ENCODE results near the gene COPS7B. TPM values are rescaled to one million over a fixed set of nuclear protein-coding genes. Genes with fewer than 3 reads are reported as not detected.

Gene COPS7B
- total RNA-seq, 5 donors from 2014 or later (not counting 1 experiment from before 2014, with no cell fraction given) = 39.8 to 53.1 (median 49.7) TPM

GRCh38 chr2:231800493-231801091 is 14.3 kb downstream of the COPS7B start:
- H3K27me3 Mint-ChIP-seq = no peaks in the 10 kb centered on the region
- no peak overlapping the region for H3K4me3 ChIP-seq (ENCODE audit: control insufficient read depth in 1 of 2, extremely low read depth in 1 of 2, low read length in 1 of 2)
- no peaks in the 10 kb centered on the region for H3K4me1 ChIP-seq (ENCODE audit: control insufficient read depth in 1 of 2, extremely low read depth in 1 of 2, insufficient read depth in 2 of 2, low read length in 2 of 2)
- no peaks in the 10 kb centered on the region for H3K27me3 ChIP-seq (replicated peaks in 1 of 2; ENCODE audit: control insufficient read depth in 2 of 2, extremely low read depth in 1 of 2, insufficient read depth in 2 of 2, low read length in 1 of 2)
- ChIA-PET POLR2A (interaction anchor here in 1 of 2 donors (0.5 kb wide), 1 partner anchor 176 kb away, joined by 3 read pairs; no protein-coding TSS in a partner anchor), CTCF (interaction anchor here in 1 of 2 donors (0.7 to 1.5 kb wide), 3 partner anchors 15 to 73 kb away, joined by 3 read pairs; no protein-coding TSS in a partner anchor)
- no peaks in the 10 kb centered on the region for H3K9me3 ChIP-seq
- peaks cover 2 to 20% (median 4%) of the 10 kb centered on the region in 3 donors for H3K4me1 Mint-ChIP-seq
- DNase-seq = peak in 20 of 35 experiments; percentile 10 to 41 (median 30)
- peaks cover 62% of the 10 kb centered on the region for H3K36me3 Mint-ChIP-seq
- H3K4me3 Mint-ChIP-seq = no peak overlapping the region
- ATAC-seq (replicated peaks in 1 of 4) = no peak
- H3K36me3 ChIP-seq (ENCODE audit: control insufficient read depth in 2 of 2, extremely low read depth in 1 of 2, insufficient read depth in 1 of 2, low read length in 1 of 2) = peaks cover 19 to 84% of the 10 kb centered on the region in 2 donors
- WGBS (ENCODE audit: insufficient coverage) = no CpG with 5 or more reads among the region's 6 CpGs
- H3K27ac Mint-ChIP-seq = no peak overlapping the region
- H3K27ac ChIP-seq (ENCODE audit: low read length) = no peak overlapping the region
- no peaks in the 10 kb centered on the region for H3K9me3 Mint-ChIP-seq

- Mint-ChIP-seq H3K4me3 (no peak overlapping the region), H3K9me3 (no peaks in the 10 kb centered on the region), H3K27ac (no peak overlapping the region), H3K4me1 (peaks cover 2 to 14% (median 4%) of the 10 kb centered on the region in 3 donors), H3K36me3 (peaks cover 59% of the 10 kb centered on the region), H3K27me3 (no peaks in the 10 kb centered on the region)
- DNase-seq = no peak
- peaks cover 16 to 89% of the 10 kb centered on the region in 2 donors for H3K36me3 ChIP-seq (ENCODE audit: control insufficient read depth in 2 of 2, extremely low read depth in 1 of 2, insufficient read depth in 1 of 2, low read length in 1 of 2)
- no peaks in the 10 kb centered on the region for H3K9me3 ChIP-seq
- no peak for ATAC-seq (replicated peaks in 1 of 4)
- H3K27me3 ChIP-seq (replicated peaks in 1 of 2; ENCODE audit: control insufficient read depth in 2 of 2, extremely low read depth in 1 of 2, insufficient read depth in 2 of 2, low read length in 1 of 2) = no peaks in the 10 kb centered on the region
- H3K4me3 ChIP-seq (ENCODE audit: control insufficient read depth in 1 of 2, extremely low read depth in 1 of 2, low read length in 1 of 2) = no peak overlapping the region
- ChIA-PET CTCF (no interaction called here), POLR2A (no interaction called here)
- H3K4me1 ChIP-seq (ENCODE audit: control insufficient read depth in 1 of 2, extremely low read depth in 1 of 2, insufficient read depth in 2 of 2, low read length in 2 of 2) = no peaks in the 10 kb centered on the region
- 100% methylated on average over 6 of the region's 9 CpGs for WGBS (ENCODE audit: insufficient coverage)
- no peak overlapping the region for H3K27ac ChIP-seq (ENCODE audit: low read length)
Measured at GRCh38 chr2:231803501-231804138, 17.4 kb downstream of the COPS7B start.

DNA sequence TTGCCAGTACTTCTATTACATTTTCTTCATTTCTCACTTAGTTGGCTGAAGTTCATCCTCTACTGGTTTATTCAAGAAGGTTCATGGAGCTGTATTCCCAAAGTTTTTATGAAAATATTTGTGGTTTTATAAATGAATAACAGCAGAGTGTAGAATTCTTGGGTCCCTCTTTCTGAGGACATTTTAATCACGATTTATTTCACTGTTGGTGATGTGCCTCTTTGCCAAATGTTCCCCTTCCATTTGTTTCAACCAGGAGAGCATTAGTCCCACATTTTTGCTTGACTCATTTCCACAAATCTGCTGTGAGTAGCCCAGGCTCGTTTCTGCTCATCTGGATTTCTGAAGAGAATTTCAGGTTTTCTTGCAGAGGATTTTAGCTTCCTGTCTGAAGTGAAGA is 20.8 kb downstream of the COPS7B start:
- H3K4me1 ChIP-seq (ENCODE audit: control insufficient read depth in 1 of 2, extremely low read depth in 1 of 2, insufficient read depth in 2 of 2, low read length in 2 of 2) = no peaks in the 10 kb centered on the region
- ChIA-PET POLR2A (interaction anchor here in 1 of 2 donors (0.6 kb wide), 1 partner anchor 16 kb away, joined by 3 read pairs; no protein-coding TSS in a partner anchor), CTCF (interaction anchor here in 1 of 2 donors (0.6 kb wide), 1 partner anchor 92 kb away, joined by 6 read pairs; no protein-coding TSS in a partner anchor)
- H3K36me3 ChIP-seq (ENCODE audit: control insufficient read depth in 2 of 2, extremely low read depth in 1 of 2, insufficient read depth in 1 of 2, low read length in 1 of 2) = peaks cover 24 to 78% of the 10 kb centered on the region in 2 donors
- H3K9me3 ChIP-seq = no peaks in the 10 kb centered on the region
- DNase-seq = no peak
- H3K4me3 ChIP-seq (ENCODE audit: control insufficient read depth in 1 of 2, extremely low read depth in 1 of 2, low read length in 1 of 2) = no peak overlapping the region
- Mint-ChIP-seq H3K4me3 (no peak overlapping the region), H3K36me3 (peaks cover 59% of the 10 kb centered on the region), H3K27ac (no peak overlapping the region), H3K4me1 (peaks cover 2 to 14% (median 4%) of the 10 kb centered on the region in 3 donors), H3K9me3 (no peaks in the 10 kb centered on the region), H3K27me3 (no peaks in the 10 kb centered on the region)
- H3K27ac ChIP-seq (ENCODE audit: low read length) = no peak overlapping the region
- H3K27me3 ChIP-seq (replicated peaks in 1 of 2; ENCODE audit: control insufficient read depth in 2 of 2, extremely low read depth in 1 of 2, insufficient read depth in 2 of 2, low read length in 1 of 2) = no peaks in the 10 kb centered on the region
- no CpG with 5 or more reads among the region's 2 CpGs for WGBS (ENCODE audit: insufficient coverage)
- ATAC-seq (replicated peaks in 1 of 4) = no peak

DNA sequence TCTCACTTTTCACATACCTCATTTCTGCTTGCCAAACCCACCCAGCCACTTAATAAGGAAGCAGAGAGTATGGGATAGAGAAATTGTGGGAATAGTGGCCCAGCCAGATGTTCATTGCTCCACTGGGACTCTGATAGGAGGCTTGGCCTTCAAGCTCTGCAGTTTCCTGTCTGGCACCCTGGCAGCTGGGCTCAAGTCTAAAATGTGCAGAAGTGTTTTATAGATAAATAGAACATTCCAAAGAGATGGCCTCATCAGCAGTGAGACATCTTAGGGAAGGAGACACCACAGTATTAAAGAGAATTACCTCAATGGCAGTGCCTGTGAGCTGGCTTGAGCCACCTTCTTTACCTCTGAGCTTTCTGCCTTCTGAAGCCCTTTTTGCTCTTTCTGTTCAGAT is 24.7 kb downstream of the COPS7B start:
- Histone ChIP-seq H3K4me3 (ENCODE audit: control insufficient read depth in 1 of 2, extremely low read depth in 1 of 2, low read length in 1 of 2) (no peak overlapping the region), H3K27ac (ENCODE audit: low read length) (no peak overlapping the region), H3K4me1 (ENCODE audit: control insufficient read depth in 1 of 2, extremely low read depth in 1 of 2, insufficient read depth in 2 of 2, low read length in 2 of 2) (no peaks in the 10 kb centered on the region), H3K27me3 (replicated peaks in 1 of 2; ENCODE audit: control insufficient read depth in 2 of 2, extremely low read depth in 1 of 2, insufficient read depth in 2 of 2, low read length in 1 of 2) (no peaks in the 10 kb centered on the region), H3K9me3 (no peaks in the 10 kb centered on the region), H3K36me3 (ENCODE audit: control insufficient read depth in 2 of 2, extremely low read depth in 1 of 2, insufficient read depth in 1 of 2, low read length in 1 of 2) (peaks cover 32 to 48% of the 10 kb centered on the region in 2 donors)
- ATAC-seq (replicated peaks in 1 of 4) = no peak
- Mint-ChIP-seq H3K27ac (no peak overlapping the region), H3K9me3 (peaks cover 0 to 3% (median 0%) of the 10 kb centered on the region in 3 donors), H3K36me3 (peaks cover 60% of the 10 kb centered on the region), H3K4me3 (no peak overlapping the region), H3K4me1 (no peaks in the 10 kb centered on the region), H3K27me3 (no peaks in the 10 kb centered on the region)
- DNase-seq = no peak
- ChIA-PET POLR2A (no interaction called here), CTCF (no interaction called here)

- no peak overlapping the region for H3K4me3 Mint-ChIP-seq
- no peaks in the 10 kb centered on the region for H3K4me1 Mint-ChIP-seq
- Histone ChIP-seq H3K36me3 (ENCODE audit: control insufficient read depth in 2 of 2, extremely low read depth in 1 of 2, insufficient read depth in 1 of 2, low read length in 1 of 2) (peaks cover 0 to 8% of the 10 kb centered on the region in 2 donors), H3K4me3 (ENCODE audit: control insufficient read depth in 1 of 2, extremely low read depth in 1 of 2, low read length in 1 of 2) (no peak overlapping the region), H3K4me1 (ENCODE audit: control insufficient read depth in 1 of 2, extremely low read depth in 1 of 2, insufficient read depth in 2 of 2, low read length in 2 of 2) (no peaks in the 10 kb centered on the region), H3K27ac (ENCODE audit: low read length) (no peak overlapping the region), H3K27me3 (replicated peaks in 1 of 2; ENCODE audit: control insufficient read depth in 2 of 2, extremely low read depth in 1 of 2, insufficient read depth in 2 of 2, low read length in 1 of 2) (peaks cover 0 to 8% of the 10 kb centered on the region in 2 experiments), H3K9me3 (no peaks in the 10 kb centered on the region)
- H3K9me3 Mint-ChIP-seq = peaks cover 0 to 3% (median 0%) of the 10 kb centered on the region in 3 donors
- DNase-seq = no peak
- ChIA-PET CTCF (no interaction called here), POLR2A (no interaction called here)
- peaks cover 27% of the 10 kb centered on the region for H3K36me3 Mint-ChIP-seq
- peaks cover 0 to 5% of the 10 kb centered on the region in 2 donors for H3K27me3 Mint-ChIP-seq
- ATAC-seq (replicated peaks in 1 of 4) = no peak
- no peak overlapping the region for H3K27ac Mint-ChIP-seq
- WGBS (ENCODE audit: insufficient coverage) = 92% methylated on average over 3 of the region's 8 CpGs
Measured at GRCh38 chr2:231816327-231817026, 30.2 kb downstream of the COPS7B start.

GRCh38 chr2:231819447-231820042 is 33.3 kb downstream of the COPS7B start:
- no peaks in the 10 kb centered on the region for H3K4me1 ChIP-seq (ENCODE audit: control insufficient read depth in 1 of 2, extremely low read depth in 1 of 2, insufficient read depth in 2 of 2, low read length in 2 of 2)
- H3K4me3 Mint-ChIP-seq = no peak overlapping the region
- no peak overlapping the region for H3K4me3 ChIP-seq (ENCODE audit: control insufficient read depth in 1 of 2, extremely low read depth in 1 of 2, low read length in 1 of 2)
- H3K27ac Mint-ChIP-seq = no peak overlapping the region
- peaks cover 10% of the 10 kb centered on the region for H3K36me3 Mint-ChIP-seq
- H3K9me3 Mint-ChIP-seq = peaks cover 0 to 3% (median 2%) of the 10 kb centered on the region in 3 donors
- H3K9me3 ChIP-seq = no peaks in the 10 kb centered on the region
- ChIA-PET POLR2A (interaction anchor here in 1 of 2 donors (0.6 kb wide), 1 partner anchor 606 kb away, joined by 3 read pairs; no protein-coding TSS in a partner anchor), CTCF (no interaction called here)
- DNase-seq = no peak
- WGBS (ENCODE audit: insufficient coverage) = 79% methylated on average over 2 of the region's 2 CpGs
- ATAC-seq (replicated peaks in 1 of 4) = no peak
- H3K27me3 ChIP-seq (replicated peaks in 1 of 2; ENCODE audit: control insufficient read depth in 2 of 2, extremely low read depth in 1 of 2, insufficient read depth in 2 of 2, low read length in 1 of 2) = peaks cover 0 to 8% of the 10 kb centered on the region in 2 experiments
- H3K36me3 ChIP-seq (ENCODE audit: control insufficient read depth in 2 of 2, extremely low read depth in 1 of 2, insufficient read depth in 1 of 2, low read length in 1 of 2) = no peaks in the 10 kb centered on the region
- H3K4me1 Mint-ChIP-seq = no peaks in the 10 kb centered on the region
- no peak overlapping the region for H3K27ac ChIP-seq (ENCODE audit: low read length)
- H3K27me3 Mint-ChIP-seq = peaks cover 6 to 8% of the 10 kb centered on the region in 2 donors

Measured in T-cell (primary cell).